ENCODE results near the gene DPEP1.

DNA sequence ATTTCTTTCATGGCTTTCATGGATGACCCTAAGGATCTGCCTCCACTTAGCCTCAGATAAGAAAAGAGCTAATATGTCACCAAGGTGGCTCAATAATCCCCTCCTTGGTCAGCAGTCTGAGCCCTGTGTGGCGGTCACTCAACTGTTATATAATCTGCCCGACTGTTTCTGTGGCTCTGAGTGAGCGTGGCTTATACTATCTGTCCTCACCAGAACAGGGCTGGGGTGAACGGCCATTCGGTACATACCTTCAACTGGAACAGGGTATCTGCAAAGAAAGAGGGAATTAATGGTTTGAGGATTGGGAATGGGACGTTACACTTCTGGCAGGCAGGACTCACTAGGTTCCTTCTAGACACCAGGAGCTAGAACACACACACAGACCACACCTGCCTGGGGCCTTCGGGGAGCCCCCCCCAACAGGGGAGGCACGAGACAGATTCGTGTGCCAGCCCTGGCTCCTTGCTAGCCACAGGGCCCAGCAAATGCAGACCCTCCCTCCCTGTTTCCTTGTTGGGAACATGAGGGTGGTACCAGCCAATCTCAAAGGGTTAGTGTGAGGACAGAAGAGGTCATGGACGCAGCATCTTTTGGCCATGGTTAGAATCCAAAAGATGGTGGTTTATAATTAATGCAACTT is 40.3 kb downstream of the DPEP1 start:
- TF ChIP-seq, protein P1, sequence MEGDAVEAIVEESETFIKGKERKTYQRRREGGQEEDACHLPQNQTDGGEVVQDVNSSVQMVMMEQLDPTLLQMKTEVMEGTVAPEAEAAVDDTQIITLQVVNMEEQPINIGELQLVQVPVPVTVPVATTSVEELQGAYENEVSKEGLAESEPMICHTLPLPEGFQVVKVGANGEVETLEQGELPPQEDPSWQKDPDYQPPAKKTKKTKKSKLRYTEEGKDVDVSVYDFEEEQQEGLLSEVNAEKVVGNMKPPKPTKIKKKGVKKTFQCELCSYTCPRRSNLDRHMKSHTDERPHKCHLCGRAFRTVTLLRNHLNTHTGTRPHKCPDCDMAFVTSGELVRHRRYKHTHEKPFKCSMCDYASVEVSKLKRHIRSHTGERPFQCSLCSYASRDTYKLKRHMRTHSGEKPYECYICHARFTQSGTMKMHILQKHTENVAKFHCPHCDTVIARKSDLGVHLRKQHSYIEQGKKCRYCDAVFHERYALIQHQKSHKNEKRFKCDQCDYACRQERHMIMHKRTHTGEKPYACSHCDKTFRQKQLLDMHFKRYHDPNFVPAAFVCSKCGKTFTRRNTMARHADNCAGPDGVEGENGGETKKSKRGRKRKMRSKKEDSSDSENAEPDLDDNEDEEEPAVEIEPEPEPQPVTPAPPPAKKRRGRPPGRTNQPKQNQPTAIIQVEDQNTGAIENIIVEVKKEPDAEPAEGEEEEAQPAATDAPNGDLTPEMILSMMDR (IDR thresholded peaks at IDR 0.05; ENCODE audit: low read length) = no peak
- no peak for TF ChIP-seq EZH2 (IDR thresholded peaks at IDR 0.05; ENCODE audit: borderline replicate concordance, low read length)
